AG08395 (cell line): ENCODE measurements around the gene APRT.

Experiments used
- DNase-seq: peaks from one replicate; pipeline ENCODE4 v3.0.0; 2012; ENCODE audit warnings: mixed read lengths, low spot score

Gene APRT

DNA sequence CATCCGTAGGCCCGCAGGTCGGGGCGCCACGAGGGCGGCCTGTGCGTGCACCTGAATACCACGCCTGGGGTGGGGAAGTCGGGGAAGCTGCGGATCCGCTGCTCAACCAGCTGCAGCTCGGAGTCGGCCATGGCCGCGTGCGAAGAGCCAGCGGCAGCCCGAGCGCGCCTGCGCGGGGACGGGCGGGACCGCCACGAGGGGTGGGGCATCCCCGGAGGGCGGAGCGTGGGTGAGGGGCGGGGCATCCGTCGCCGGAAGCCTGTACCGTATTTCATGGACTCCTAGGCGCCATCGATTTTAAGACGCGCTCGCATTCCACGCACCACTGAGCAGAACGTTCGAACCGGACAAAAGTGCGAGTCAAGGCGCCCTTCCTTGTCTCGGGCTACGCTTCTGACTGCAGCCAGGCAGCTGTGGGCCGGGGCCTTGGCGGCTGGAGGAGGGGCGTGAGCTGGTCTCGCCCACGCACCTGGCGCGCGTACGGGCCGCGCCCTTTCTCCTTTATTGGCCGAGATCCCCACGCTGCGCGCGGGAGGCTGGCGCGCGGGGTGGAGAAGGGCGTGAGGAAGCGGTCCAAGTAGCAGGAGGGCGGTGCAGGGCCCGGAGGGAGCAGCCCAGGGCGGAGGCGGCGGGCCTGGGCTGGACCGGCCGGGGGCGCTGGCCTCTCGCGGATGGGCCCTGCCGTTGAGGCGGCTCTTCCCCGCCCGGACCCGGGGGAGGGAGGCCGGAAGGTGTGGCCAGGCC, at the start of gene APRT:
Gene APRT (minus strand): TSS at position 160 of the 744 bp plus-strand sequence. CDS start 29 bp downstream, at position 131.
- peak; percentile 99 for DNase-seq

- no peak for DNase-seq
These were observed 49.6 kb upstream of the APRT start for GRCh38 chr16:88861359-88861758.

DNA sequence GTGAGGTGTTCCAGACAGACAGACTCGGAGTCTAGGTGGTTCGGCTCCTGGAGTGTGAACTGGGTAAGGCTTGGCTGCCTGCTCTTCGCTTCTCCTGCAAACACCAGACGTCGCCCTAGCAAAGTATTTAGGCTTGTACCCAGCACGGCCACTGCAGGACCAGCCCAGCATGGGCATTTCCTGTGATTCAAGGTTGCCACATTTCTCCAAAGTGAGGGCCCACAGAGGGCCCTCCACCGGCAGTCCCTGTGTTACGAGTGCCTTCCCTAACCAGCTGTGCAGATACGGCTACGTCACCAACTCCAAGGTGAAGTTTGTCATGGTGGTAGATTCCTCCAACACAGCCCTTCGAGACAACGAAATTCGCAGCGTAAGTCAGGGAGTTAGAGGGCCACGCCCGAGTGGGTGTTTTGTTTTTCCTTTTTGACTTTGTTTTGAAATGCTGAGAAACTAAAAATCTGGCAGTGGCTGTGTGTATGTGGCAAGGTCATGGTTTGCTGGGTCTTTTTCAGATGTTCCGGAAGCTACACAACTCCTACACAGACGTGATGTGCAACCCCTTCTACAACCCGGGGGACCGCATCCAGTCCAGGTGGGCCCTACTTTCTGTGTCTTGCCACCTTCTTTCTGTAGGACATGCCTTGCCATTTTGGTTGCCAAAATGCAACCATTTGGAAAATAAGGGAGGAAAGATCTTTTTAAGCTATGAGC, 47.8 kb upstream of the APRT start:
- no peak for DNase-seq

DNA sequence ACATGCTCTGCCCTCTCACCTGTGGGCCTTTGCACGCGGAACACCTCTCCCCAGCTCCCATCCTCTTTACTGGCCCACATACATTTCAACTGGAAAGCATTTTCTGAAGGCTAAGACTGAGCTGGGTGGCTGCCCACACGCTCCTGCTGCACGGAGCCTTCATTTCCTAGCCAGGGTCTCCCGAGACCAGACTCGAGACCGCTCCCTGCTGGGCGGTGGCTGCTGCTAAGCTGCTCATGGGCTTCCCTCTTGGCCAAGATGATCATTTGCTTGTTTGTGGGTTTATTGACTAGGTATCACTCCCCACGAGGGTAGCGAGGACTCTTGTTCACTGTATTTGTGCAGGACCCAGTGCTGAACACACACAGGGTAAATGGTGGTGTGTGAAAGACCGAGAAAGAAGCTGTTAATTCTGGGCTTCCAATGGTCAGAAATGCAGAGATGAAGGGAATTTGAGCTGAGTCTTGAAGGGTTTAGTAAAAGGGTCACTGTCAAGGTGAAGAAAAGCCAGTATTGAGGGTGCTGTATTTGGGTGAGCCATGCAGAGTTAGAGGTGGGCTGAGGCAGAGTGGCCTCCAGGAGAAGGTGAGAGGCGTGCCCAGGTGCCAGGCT, 46.1 kb upstream of the APRT start:
- DNase-seq: peak; percentile 91

- DNase-seq: peak; percentile 100
These were observed 45.4 kb upstream of the APRT start, which contains the start of the genes GALNS and TRAPPC2L for GRCh38 chr16:88856828-88857727. Gene GALNS (minus strand): TSS chr16:88856947. CDS start chr16:88856877, 70 bp downstream. Gene TRAPPC2L (plus strand): TSS chr16:88857127. CDS start chr16:88857151, 24 bp downstream.

DNA sequence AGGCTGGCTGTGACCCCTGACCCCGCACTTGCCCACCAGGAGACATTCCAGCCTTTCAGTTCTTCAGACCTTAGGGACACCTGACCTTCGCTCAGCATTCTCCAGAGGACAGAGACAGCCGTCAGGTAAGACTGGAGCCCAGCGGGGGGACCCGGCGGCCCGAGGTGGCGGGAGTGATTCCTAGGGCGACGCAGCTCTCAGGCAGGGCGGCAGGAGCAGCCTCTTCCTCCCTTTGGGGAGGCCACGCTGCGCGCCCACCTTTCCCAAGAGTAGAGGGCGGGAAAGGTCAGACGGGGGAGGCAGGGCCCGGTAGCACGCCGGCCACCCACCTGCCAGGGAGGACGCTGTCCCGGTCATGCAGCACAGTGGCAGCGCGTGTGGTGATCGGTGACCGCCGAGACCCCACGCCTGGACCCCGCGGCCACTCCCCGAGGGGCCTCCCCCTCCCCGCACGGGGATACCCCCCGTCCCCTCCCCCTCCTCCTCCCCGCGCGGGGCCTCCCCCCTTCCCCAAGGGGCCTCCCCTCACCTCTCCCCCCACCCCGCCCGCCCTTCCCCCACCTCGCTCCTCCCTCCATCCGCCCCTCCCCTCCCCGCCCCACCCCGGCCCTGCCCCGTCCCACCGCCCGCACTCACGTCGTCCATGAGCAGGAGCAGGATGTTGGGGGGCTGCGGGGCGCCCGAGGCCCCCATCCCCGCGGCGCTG, 44.5 kb upstream of the APRT start:
- DNase-seq: no peak

DNA sequence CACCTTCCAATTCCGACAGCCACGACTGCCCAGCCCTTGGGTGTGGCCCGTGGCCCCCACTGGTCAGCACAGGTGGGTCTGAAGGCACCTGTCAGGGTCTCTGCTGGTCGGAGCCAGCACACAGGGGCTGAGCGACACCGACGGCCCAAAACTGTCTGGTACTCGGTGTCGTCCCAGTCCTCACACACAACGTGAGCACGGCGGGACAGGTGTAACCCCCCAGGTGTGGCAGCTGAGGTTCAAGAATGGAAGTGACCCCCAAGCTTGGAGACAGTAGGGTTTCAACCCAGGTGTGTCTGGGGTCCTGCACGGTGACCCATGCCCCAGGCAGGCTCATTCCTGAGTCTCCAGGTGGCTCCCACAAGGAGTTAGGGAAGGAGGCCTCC, 44.0 kb upstream of the APRT start:
- no peak for DNase-seq

GRCh38 chr16:88855176-88855575, 43.4 kb upstream of the APRT start:
- no peak for DNase-seq

DNA sequence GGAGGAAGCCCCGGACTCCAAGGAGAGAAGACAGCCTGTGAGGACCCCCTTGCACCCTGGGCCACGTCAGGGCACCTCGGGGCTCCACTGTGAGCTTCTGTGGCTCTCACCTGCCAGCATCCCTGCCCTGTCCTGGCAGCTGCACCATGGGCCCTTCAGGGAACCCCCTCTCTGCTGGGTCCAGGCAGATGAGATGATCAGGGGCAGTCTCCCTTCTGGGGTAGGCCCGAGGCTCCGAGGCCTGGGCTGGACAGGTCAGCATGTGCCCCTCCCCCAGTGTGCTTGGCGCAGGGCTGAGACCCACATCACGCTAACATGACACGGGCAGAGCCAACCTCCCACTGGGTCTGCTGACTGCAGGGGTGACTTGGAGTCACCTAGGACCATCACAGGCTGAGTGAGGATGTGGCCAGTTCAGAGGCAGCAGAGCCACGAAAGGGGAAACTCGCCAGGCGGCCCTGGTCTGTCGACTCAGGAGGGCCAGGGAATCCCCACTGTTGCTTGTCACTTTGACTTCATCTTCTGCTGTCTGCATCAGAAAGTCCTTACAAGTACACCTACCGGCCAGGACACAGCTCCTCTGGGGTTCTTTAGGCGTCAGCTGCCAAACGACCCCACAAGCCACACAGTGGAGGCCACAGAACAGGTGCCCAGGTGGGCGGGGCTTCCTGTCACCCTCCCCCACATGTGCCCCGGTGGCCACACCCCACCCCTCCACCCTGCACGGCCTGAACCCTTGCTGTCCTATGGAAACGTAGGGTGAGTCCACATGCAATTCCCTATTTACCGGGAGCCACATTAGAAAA, 42.8 kb upstream of the APRT start:
- DNase-seq: no peak

DNA sequence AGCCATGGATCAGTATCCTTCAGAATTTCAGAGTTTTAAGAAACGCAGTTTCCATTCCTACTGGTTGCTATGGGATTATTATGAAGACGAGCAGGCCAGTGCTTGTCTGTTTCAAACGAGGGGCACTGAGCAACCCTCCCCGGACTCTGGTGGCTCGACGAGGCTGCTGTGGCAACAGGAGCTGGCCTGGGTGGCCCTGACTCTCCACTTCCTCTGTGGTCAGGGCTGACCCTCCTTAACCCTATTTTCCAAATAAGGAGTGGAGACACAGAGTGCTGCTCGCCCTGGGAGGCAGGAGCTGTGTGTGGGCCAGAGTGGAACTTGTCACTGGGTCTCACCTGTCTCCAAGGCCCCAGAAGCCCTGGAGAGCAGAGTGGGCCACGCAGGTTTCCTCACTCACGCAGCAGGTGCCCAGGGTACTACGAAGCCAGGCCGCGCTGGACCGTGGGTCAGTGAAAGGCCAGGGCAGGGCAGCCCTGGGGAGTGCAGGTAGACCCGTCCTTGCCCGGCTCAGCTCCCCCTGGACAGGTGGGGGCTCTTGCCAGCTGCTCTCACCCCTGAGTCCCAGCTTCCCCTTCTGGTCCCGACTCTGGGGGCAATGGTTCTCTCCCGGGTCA, 41.7 kb upstream of the APRT start:
- no peak for DNase-seq

- no peak for DNase-seq
These were observed 39.9 kb upstream of the APRT start for GRCh38 chr16:88851616-88852015.

GRCh38 chr16:88850531-88851199, 38.9 kb upstream of the APRT start:
- DNase-seq: no peak

- no peak for DNase-seq
These were observed 36.8 kb upstream of the APRT start for GRCh38 chr16:88848557-88848956.

- DNase-seq: no peak
These were observed 35.9 kb upstream of the APRT start for GRCh38 chr16:88847654-88848053.

DNA sequence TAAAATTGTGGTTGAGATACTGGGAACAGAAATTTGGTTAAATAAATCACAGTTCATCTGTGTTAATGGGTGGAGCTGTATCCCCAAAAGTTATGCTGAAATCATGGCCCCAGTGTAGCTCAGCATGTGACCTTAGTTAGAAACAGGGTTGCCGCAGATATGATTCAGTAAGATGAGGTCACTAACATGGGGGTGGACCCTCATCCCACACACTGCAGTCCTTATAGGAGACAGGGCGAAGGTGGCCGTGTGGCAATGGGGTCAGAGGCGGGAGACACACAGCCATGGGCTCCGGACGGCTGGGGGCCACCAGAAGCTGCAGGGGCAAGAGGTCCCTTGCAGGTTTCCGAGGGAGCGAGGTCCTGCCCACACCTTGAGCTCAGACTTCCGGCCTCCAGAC, 34.4 kb upstream of the APRT start:
- DNase-seq: no peak

- DNase-seq: no peak
These were observed 32.8 kb upstream of the APRT start for GRCh38 chr16:88844419-88845036.

- no peak for DNase-seq
These were observed 31.5 kb upstream of the APRT start for GRCh38 chr16:88843256-88843655.

DNA sequence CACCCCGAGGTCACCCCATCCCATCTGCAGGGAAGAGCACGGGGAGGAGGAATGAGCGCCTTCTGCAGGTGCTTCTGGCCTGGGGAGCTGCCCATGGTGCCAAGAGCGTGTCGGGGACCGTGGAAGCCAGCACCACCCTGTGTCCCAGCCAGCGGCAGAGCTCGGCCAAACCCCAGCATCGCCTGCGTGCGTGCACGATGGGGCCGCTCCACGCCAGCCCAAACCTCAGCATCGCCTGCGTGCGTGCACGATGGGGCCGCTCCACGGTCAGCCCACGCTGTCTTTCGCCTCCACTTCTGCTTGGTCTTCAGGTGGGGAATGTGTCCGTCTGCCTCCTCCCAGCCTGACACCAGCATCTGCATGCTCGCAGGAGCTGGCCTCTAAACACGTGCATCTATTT, 31.1 kb upstream of the APRT start:
- DNase-seq: no peak

GRCh38 chr16:88842308-88842756, 30.6 kb upstream of the APRT start:
- no peak for DNase-seq
